ENCODE measurements around the gene DENND1B.

DENND1B gene

DNA sequence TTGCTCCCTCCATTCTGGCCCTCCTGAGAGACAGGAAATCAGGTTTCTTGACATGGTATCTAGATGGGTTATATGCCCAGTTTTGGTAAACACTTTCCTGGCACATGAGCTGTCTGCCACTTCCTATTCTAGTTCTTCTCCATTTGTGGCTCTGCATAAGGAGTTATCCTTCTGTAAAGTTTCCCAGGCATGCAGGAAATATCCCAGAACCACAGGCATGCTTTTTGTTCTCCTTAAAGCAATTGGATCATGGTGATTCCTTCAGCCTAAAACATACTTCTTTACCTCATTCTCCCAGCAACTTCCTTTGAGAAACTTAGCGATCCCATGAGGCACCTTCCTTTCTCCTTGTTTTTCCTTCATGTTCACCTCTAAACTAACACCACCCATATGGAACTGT lies 307.4 kb downstream of the DENND1B start:
- DNase-seq (ENCODE audit: low read depth) = no peak

DNA sequence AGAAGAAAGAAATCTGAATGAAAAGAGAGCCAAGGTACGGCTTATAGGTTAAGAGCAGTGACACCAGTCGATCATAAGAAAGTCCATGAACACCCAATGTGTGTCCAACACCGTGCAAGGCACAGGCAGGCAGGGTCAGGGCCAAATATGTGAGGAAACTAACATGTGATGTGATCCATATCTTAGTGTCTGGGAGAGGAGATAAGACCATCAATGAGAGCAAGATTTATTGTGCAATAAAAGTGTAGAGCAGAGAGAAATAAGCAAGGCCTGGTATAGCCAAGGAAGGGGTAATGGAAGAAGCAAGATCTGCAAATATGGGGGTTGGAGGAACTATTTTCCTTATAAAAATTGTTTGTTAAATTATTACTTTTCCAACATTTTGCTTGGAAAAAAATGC lies 308.5 kb downstream of the DENND1B start:
- DNase-seq (ENCODE audit: low read depth) = no peak

DNA sequence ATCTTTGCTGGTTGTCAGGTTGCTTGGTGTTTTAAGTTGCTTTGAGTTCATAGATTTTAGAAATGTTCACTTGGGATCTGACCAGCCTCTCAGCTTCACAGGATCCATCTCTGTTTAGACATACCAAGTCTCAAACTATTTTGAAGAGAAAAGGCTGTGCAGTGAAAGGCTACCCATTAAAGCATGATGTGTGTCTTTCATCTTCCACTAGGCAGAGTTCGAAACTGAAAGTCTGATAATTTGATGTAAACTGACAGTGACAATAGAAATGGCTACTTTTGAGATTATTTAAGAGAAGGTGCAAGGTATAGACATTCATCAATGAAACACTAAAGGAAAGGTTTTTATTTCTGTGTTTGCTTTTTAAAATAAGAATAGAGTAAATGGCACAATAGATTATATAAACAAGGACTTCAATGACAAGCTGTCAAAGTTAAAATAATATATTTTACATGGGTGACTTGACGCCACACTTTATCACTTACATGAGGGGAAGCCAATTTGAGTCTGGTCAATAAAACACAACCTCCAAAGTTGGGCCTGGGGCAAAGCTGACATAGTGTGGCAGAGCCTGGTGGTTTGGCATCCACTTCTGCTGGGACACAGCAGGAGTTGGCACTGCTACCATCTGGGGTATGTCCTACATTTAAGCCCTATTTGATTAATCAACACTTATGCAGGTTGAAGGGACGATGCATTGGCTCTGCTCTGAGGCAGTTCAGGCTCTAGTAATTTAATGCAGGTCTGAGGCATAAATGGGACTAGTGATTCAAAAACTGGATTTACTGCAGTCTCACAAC lies 309.6 kb downstream of the DENND1B start:
- no peak for DNase-seq (ENCODE audit: low read depth)

DNA sequence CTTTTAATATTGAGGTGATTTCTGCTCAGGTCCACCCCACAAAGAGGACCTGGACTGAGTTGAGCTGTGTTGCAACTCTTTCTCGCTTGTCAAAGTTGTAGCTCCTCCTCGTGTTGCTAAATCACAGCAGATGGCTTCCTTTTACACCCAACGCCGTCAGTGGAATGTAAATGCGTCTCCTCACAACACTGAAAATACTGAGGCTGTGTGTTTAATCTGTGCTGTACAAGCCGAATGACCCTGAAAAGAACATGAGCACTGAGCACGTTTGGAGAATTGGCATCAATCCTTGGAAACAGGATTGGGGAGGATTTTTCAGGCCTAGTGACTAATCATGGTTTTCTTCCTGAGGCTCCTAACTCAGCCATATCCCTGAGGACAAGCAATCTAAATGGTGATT lies 311.2 kb downstream of the DENND1B start:
- DNase-seq (ENCODE audit: low read depth) = no peak

DNA sequence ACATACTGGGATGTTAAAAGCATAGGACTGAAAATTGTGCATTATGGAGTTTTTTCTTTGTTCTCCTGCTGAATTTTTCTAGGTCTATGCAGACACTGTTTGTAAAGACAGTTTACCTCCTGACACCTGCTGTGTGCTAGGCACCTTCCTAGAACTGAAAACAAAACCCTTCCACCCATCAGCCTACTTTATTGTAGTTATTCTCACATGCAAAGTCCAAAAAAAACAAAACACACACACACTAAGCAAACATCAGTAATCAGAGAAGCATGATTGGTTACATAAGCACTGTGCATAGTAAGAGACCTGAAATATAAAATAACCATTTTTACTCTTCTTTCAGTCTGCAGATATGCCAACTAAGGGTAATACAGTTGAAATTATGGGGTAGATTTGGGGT lies 312.1 kb downstream of the DENND1B start:
- DNase-seq (ENCODE audit: low read depth) = no peak

- DNase-seq (ENCODE audit: low read depth) = no peak
Measured at GRCh38 chr1:197462539-197462938, 312.7 kb downstream of the DENND1B start.

Data from activated T-cell treated with anti-CD3 and anti-CD28 coated beads for 24 hours (primary cell).